ENCODE data around the gene C20orf144.
"Not testable (repeated sequence)": the region's sequence is repeated elsewhere in the genome, so short reads cannot be mapped to it uniquely, and the experiment has no call there.

The C20orf144 gene

DNA sequence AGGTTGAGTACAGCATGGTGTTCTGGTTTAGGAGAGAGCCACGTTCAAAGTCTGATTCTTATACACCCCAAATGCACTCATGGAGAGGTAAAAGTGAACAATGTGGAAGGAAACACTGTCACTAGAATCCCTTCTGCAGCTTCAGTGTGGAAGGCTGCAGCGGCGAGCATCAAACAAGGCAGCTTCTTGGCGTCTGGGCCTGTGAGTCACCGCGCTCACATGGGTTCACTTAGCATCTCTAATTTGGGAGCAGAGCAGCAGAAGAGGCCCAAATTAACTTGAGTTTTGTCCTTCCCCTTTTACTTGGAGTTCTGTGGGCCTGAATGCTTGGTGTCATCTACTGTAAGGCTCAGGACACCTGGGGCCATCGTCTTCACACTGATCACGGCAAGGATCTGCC lies 35.0 kb downstream of the C20orf144 start:
- DNase-seq = no peak

DNA sequence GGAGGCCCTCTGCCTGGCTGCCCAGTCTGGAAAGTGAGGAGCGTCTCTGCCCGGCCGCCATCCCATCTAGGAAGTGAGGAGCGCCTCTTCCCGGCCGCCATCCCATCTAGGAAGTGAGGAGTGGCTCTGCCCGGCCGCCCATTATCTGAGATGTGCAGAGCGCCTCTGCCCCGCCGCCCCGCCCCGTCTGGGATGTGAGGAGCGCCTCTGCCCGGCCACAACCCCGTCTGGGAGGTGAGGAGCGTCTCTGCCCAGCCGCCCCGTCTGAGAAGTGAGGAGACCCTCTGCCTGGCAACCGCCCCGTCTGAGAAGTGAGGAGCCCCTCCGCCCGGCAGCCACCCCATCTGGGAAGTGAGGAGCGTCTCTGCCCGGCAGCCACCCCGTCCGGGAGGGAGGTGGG lies 36.8 kb downstream of the C20orf144 start:
- DNase-seq = not testable (repeated sequence)

DNA sequence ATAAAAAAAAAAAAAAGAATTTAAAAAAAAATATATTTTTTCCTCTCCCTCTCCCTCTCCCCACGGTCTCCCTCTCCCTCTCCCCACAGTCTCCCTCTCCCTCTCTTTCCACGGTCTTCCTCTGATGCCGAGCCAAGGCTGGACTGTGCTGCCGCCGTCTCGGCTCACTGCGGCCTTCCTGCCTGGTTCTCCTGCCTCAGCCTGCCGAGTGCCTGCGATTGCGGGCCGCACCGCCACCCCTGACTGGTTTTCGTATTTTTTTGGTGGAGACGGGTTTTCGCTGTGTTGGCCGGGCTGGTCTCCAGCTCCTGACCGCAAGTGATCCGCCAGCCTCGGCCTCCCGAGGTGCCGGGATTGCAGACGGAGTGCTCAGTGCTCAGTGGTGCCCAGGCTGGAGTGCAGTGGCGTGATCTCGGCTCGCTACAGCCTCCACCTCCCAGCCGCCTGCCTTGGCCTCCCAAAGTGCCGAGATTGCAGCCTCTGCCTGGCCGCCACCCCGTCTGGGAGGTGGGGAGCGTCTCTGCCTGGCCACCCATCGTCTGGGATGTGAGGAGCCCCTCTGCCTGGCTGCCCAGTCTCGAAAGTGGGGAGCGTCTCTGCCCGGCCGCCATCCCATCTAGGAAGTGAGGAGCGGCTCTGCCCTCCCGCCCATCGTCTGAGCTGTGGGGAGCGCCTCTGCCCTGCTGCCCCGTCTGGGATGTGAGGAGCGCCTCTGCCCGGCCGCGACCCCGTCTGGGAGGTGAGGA lies 38.7 kb downstream of the C20orf144 start:
- DNase-seq = not testable (repeated sequence)

DNA sequence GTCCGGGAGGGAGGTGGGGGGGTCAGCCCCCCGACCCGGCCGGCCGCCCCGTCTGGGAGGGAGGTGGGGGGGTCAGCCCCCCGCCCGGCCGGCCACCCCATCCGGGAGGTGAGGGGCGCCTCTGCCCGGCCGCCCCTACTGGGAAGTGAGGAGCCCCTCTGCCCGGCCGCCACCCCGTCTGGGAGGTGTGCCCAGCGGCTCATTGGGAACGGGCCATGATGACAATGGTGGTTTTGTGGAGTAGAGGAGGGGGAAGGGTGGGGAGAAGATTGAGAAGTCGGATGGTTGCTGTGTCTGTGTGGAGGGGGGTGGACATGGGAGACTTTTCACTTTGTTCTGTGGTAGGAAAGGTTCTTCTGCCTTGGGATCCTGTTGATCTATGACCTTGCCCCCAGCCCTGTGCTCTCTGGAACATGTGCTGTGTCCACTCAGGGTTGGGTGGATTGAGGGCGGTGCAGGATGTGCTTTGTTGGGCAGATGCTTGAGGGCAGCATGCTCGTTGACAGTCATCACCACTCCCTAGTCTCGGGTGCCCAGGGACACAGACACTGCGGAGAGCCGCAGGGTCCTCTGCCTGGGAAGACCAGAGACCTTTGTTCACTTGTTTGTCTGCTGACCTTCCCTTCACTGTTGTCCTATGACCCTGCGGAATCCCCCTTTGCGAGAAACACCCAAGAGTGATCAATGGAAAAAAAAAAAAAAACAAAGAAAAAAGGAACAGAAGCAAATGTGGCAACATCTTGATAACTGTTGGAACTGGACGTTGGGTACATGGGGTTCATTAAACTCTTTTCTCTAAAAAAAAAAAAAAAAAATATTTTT lies 39.7 kb downstream of the C20orf144 start:
- no peak for DNase-seq

DNA sequence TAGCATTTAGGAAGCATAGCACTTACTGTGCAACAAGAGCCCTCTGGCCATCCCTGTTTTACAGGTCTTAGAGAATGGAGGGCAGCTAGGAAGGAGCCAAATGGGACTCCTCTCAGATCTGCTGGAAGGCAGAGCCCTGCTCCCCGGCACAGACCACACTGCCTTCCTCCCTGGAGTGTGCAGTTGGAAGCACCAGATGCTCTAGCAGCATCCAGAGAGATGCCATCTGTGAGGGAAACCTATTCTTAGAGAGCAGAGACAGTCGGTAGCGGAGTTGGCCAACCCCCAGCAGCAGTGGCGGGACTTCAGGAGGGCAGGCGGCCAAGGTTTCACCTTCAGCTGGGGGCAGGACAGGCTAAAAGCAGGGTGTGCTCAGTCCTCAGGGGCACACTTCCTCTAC lies 40.7 kb downstream of the C20orf144 start:
- peak in 1 of 2 experiments; percentile 11 for DNase-seq

DNA sequence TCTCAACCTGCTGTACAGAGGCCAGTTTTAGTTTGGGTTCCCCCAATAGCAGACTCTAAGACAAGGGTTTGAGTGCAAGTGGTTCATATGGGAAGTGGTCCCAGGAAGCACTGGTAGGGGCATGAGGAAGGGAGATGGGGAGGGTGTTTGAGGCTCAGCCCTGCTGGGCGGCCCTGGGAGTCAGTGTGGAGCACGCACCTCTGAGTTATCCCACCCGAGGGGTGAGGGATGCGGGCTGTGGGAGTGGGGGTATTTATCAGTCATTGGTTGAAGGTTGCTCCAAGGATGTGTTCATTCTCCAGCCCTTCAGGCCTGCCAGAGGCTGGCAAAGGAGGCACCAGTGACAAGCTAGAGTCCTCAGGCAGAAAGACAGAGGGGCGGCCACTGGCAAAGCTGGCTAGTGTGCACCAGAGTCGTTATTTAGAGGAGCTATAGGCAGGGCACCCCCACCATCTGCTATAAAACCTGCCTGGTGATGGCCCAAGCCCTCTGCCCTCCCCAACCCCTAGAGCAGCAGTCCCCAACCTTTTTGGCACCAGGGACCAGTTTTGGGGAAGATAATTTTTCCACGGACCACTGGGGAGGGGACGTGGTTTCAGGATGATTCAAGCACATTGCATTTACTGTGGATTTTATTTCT lies 41.5 kb downstream of the C20orf144 start:
- no peak for DNase-seq

DNA sequence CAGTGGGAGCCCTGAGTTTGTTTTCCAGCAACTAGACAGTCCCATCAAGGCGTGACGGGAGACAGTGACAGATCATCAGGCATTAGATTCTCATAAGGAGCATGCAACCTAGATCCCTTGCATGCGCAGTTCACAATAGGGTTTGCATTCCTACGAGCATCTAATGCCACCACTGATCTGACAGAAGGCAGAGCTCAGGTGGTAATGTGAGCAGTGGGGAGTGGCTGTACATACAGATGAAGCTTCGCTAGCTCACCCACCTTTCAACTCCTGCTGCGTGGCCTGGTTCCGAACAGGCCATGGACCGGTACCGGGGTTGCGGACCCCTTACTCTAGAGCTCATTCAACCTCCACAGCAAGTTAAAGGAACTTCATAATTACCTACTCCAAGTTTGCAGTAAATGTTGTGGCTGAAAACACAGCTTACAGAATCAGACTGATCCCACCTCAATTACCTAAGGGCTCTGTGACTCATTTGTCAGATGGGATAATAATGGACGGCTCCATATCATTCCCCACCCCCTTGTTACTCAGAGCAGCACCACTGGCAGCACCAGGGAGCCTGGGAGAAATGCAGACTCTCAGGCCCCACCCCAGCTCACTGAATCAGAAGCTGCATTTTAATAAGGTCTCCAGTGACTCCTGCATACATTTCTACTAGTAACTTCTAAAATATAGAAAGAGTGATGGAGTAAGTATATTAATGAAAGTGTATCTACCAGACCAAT lies 42.2 kb downstream of the C20orf144 start:
- no peak for DNase-seq

DNA sequence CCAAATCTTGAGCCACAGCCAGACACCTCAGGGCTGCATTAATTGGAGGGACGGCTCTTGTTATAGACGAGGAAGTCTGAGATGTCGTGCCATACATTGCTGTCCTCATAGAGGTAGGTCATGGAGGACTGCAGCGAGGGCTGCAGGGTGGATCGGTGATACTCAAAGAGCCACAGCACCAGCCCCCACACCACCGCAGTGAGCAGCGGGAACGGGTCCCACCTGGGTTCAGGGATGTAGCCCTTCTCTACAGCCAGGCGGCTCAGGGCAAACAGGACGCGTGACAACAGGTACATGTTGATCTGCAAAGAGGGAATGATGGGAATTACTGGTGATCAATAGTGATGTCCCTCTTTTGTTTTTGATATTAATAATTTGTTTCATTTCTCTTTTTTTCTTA lies 45.5 kb downstream of the C20orf144 start:
- DNase-seq = no peak

DNA sequence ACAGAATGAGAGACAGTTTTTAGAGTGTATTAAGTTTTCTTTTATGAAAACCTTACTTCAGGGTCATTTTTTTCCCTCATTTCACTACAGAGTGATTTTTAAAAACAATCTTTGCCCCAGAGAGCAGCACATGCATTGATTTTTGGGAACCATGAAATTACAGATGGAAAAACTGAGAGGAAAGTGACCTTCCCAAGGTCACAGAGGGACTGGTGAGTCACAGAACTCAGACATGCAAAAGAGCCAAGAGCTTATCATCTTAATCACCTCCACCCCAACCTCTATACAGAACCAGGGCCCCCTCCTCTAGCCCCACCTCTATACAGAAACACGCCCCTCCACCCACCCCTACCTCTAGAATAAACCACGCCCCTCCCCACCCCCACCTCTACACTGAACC lies 47.3 kb downstream of the C20orf144 start:
- DNase-seq = no peak

DNA sequence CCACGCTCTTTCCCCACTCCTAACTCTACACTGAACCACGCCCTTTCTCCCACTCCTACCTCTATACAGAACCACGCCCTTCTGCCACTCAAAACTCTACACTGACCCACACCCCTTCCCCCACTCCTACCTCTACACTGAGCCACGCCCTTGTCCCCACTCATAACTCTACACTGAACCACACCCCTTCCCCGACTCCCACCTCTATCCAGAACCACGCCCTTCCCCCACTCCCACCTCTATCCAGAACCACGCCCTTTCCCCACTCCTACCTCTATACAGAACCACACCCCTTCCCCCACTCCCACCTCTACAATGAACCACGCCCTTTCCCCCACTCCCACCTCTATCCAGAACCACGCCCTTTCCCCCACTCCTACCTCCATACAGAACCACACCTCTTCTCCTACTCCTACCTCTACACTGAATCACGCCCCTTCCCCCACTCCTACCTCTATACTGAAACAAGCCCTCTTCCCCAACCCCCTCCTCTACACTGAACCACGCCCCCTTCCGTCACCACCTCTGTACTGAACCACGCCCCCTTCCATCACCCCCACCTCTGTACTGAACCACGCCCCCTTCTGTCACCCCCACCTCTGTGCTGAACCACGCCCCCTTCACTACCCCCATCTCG lies 47.9 kb downstream of the C20orf144 start:
- no peak for DNase-seq

DNA sequence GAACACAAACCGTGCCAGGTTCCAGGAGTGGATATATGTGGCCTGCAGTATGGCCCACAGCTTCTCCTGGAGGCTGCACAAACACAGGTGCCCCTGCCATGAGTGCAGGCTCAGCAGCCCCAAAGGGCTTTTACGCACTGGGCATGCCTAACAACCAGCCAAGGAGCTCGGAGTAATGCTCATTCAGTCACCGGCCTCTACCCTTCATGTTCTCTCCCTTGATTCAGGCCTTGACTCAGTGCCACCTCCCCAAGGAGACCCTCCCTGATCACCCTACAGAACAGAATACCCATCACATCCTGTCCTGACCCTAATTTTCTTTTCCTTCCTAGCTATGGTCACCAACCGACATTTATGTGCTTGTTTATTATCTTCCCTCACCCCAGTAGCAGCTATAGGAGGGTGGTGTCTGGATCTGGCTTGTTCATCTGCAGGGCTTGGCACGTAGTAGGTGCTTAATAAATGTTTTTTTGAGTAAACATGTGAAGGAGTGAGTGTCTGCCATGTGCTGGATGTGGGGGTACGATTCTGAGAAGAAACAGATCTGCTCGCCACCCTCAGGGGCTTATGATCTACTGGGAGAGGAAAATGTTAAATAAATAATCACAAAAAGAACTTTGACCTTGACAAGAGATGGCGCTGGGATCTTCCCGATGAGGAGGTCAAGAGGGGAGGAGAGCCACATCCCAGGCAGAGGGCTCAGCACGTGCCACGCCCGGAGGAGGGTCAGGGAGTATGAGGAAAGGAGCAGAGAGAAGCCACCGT lies 48.7 kb downstream of the C20orf144 start:
- no peak for DNase-seq

DNA sequence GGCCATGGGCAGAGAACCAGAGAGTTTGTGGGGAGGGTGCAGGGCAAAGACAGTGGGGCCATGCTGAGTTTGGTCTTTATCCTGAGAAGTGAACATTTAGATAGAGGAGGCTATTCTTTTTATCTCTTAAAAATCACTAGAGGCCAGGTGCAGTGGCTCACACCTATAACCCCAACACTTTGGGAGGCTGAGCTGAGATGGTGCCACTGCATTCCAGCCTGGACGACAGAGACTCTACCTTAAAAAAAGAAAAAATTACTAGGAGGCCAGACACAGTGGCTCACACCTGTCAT lies 49.3 kb downstream of the C20orf144 start:
- DNase-seq = no peak
